22Rv1 (cell line): ENCODE data around the gene UNC13D.

ENCODE experiments used
- ZFX ChIP-seq: fragments of 450-650 bp; IDR thresholded peaks from 2 replicates; pipeline ENCODE4 v1.6.1; 2017; ENCODE audit warnings: antibody characterized with exemption, borderline replicate concordance
- TF ChIP-seq, protein P1 (sequence below): fragments of 450-650 bp; IDR thresholded peaks from 2 replicates; pipeline ENCODE4 v1.5.1; 2017; ENCODE audit warnings: mild to moderate bottlenecking

DNA sequence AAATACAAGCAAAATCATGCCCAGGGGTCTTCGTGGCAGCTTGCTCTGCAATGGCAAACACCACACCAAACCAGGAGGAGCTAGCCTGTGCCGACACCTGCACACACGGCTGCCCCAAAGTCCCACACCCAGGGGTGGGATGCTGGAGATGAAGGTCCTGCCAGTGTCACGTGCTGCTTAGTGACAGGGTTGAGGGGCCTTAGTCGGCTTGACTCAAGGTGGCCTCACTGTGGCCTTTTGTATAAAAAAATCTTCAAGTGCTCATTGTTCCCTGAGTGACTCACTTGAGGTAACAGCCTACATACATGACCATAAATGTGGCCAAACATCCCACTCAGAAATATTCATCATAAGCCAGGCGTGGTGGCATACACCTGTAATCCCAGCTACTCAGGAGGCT lies 45.2 kb upstream of the UNC13D start:
- TF ChIP-seq, protein P1, sequence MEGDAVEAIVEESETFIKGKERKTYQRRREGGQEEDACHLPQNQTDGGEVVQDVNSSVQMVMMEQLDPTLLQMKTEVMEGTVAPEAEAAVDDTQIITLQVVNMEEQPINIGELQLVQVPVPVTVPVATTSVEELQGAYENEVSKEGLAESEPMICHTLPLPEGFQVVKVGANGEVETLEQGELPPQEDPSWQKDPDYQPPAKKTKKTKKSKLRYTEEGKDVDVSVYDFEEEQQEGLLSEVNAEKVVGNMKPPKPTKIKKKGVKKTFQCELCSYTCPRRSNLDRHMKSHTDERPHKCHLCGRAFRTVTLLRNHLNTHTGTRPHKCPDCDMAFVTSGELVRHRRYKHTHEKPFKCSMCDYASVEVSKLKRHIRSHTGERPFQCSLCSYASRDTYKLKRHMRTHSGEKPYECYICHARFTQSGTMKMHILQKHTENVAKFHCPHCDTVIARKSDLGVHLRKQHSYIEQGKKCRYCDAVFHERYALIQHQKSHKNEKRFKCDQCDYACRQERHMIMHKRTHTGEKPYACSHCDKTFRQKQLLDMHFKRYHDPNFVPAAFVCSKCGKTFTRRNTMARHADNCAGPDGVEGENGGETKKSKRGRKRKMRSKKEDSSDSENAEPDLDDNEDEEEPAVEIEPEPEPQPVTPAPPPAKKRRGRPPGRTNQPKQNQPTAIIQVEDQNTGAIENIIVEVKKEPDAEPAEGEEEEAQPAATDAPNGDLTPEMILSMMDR = no peak
- no peak for TF ChIP-seq ZFX
